AML-193 (cell line): ENCODE measurements around the gene NXN.
"Not testable (repeated sequence)": the region's sequence is repeated elsewhere in the genome, so short reads cannot be mapped to it uniquely, and the experiment has no call there.

ENCODE experiments used
- DNase-seq, 2 experiments: peaks; one replicate each; lab custom pipeline; 2025; lab: John Stamatoyannopoulos, UW

Gene NXN

GRCh38 chr17:917941-918740 is 61.4 kb downstream of the NXN start:
- no peak for DNase-seq

- DNase-seq: no peak
Measured at GRCh38 chr17:917391-917811, 62.2 kb downstream of the NXN start.

GRCh38 chr17:916315-916714 is 63.3 kb downstream of the NXN start:
- DNase-seq: no peak

GRCh38 chr17:915538-916201 is 63.9 kb downstream of the NXN start:
- DNase-seq: no peak

- DNase-seq: no peak
Measured at GRCh38 chr17:914561-914960, 65.0 kb downstream of the NXN start.

GRCh38 chr17:913207-913606 is 66.4 kb downstream of the NXN start:
- no peak for DNase-seq

- DNase-seq: no peak
Measured at GRCh38 chr17:909642-910323, 69.8 kb downstream of the NXN start.

GRCh38 chr17:907725-908124 is 71.9 kb downstream of the NXN start:
- DNase-seq: no peak

- DNase-seq: not testable (repeated sequence)
Measured at GRCh38 chr17:905708-906107, 73.9 kb downstream of the NXN start.

GRCh38 chr17:903691-904481 is 75.7 kb downstream of the NXN start:
- DNase-seq: no peak

GRCh38 chr17:902463-902862 is 77.1 kb downstream of the NXN start:
- DNase-seq: no peak

GRCh38 chr17:901964-902363 is 77.6 kb downstream of the NXN start:
- DNase-seq: no peak

- no peak for DNase-seq
Measured at GRCh38 chr17:901191-901950, 78.2 kb downstream of the NXN start.

- no peak for DNase-seq
Measured at GRCh38 chr17:900336-900934, 79.1 kb downstream of the NXN start.

- no peak for DNase-seq
Measured at GRCh38 chr17:897970-898619, 81.5 kb downstream of the NXN start.

GRCh38 chr17:896953-897661 is 82.5 kb downstream of the NXN start:
- no peak for DNase-seq

- DNase-seq: no peak
Measured at GRCh38 chr17:896454-896853, 83.1 kb downstream of the NXN start.

GRCh38 chr17:892958-893357 is 86.6 kb downstream of the NXN start:
- DNase-seq: no peak

- DNase-seq: no peak
Measured at GRCh38 chr17:888998-889441, 90.6 kb downstream of the NXN start.
